Stimulated activated CD4-positive, alpha-beta T cell treated with anti-CD3 and anti-CD28 coated beads, Interleukin-15, amount 100 ng/mL, for 48 hours (primary cell): ENCODE measurements around the gene CATSPERD.

ENCODE experiments used
- DNase-seq, 2 donors: peaks; one replicate each; pipeline ENCODE4 v3.0.0-alpha.2; 2020; ENCODE audit warnings: low read depth in 2 of 2

Gene CATSPERD

DNA sequence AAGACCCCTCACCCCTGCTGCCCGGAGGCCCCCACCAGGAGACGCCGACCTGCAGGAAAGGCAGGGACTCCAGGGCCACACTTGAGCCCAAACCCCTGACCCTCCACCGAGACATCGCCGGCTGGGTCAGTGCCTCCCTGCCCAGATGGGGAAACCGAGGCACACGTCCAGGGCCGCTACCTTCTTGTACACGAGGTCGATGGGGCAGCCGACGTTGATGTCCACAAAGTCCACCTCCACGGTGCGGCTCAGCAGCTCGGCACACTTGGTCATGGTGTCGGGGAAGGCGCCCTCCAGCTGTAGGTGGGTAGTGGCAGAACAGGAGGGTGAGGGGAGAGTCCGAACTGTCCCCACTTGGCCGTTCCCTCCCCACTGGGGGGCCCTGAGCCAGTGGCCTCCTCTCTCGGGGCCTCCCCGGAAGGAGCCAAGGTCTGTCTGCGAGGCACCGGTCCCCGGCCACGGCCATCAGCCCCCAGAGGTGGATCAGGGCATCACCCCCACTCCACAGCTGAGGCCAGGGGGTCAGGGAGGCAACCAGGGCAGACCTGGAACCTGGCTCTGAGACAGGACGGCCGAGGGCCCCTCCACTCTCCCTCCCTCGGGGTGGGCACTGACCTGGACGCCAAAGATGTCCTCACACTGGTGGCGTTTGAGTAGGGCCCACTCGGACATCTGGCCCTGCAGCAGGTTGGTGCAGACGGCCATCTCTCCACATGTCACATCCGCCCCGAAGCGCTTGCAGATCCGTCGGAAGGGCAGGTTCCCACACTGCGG lies 67.2 kb downstream of the CATSPERD start:
- no peak for DNase-seq

DNA sequence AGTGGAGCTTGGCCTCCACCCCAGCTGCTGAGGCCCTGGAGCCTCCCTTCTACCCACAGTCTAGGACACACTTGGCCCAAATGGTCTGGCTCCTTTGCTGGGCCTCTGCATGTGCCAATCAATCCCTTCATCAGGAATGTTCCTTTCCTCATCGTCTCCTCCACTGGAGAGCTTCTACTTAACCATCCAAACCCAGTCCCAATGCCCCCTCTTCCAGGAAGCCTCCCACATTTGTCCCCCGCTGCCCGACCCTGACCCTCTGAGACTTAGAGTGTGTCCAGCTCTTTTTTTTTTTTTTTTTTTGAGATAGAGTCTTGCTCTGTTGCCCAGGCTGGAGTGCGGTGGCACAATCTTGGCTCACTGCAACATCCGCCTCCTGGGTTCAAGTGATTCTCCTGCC lies 68.0 kb downstream of the CATSPERD start:
- no peak for DNase-seq

DNA sequence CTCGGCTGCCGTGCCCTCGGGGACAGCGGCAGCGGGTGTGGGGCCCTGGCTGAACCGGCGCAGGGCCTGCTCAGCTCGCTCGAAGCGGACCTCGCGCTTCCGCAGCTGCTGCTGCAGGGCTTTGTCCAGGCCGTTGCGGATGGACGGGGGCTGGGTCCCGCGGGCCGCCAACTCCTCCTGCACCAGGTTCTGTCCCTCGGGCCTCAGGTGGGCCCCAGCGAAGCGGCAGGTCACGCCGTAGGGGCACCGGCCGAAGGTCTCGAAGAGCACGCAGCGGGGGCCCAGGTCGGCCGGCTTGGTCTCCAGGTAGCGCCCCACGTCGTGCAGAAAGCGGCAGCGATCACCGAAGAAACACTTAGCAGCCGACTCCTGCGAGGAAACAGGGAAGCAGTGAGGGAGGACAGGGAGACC lies 68.9 kb downstream of the CATSPERD start:
- DNase-seq: no peak

DNA sequence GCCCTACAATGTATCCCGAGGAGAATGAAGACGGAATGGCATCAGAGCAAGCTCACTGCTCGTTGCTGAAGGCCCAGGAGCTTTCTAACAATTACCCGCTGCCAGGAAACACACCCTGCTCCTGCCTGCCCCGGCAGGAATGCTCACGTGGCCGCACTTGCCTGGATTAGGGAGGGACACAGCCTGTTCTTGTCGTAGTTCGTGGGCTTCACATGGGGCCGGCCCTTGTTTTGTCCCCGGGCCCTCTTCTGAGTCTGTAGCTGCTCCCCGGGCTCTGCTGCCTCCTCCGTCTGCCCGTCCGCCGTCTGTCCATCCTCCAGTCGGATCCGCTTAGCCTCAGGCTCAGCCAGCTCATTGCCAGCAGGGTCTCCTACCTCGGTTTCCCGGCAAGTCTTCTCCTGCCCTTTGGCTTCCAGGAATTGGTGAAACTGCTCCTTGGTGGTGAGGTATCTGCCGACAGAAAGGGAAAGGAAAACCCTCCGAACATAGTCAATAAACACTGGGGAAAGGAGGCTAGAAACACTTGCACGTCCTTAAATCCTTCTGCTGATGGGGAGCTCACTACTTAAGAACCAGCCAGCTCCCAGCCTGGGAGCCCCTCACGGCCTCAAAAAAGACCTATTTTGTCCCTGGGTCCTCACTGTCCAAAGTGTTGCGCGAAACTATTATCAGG lies 69.6 kb downstream of the CATSPERD start:
- no peak for DNase-seq

DNA sequence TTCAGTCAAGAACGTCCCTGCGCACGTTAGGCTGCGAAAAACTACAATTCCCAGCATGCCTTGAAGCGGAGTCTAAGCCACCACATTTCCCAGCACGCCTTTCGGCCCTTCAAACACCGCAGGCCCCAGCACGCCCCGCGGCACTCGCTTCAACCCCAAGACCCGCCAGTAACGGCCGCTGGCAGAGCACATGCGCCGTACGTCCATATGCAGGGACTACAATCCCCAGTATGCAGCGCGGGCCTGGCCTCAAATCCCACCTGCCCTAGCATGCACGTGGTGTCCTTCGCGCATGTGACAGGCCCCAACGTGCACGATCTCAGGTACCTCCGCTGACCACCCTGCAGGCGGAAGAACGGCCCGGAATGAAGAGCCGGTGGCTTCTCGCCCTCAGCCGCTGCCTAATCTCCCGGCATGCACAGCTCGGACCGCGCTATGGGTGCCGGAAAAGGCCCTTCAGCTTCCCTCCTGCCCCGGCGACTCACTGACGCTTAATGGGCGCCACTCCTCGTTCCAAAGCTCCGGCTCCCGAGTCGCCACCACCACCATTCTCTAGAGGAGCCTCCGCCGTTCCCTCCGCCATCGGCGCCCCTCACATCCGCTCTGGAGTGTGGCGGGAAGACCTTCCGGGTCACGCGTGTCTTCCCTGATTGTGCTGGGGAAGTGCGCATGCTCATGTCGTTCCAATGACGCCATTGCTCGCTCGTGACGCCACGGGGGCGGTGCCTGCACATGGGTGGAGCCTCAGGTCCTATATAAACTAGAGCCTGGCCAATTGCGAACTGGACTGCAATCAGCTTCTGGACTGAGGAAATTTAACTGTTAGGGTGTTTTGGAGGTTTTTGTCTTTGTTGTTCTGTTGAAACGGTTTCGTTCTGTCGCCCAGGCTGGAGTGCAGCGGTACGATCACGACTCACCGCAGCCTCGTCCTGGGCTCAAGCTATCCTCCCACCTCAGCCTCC lies 70.4 kb downstream of the CATSPERD start, which contains the start of gene DUS3L:
Gene DUS3L (minus strand): TSS at position 605 of the 962 bp plus-strand sequence. CDS start 22 bp downstream, at position 583.
- DNase-seq: peak; percentile 93 to 97

DNA sequence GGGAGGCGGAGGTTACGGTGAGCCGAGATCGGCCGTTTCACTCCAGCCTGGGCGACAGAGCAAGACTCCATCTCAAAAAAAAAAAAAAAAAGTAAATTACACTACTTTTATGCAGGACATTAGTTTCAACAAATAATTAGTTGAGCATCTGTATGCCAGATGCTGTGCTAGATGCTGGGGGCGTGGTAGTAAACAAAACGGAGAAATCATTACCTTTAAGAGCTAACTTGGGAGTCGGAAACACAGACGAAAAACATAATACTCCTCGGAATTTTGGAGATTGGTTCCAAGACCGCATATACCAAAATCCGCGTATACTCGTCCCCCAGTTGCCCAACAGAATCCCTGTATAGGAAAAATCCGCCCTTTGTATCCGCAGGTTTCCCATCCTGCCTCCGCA lies 71.8 kb downstream of the CATSPERD start:
- DNase-seq: no peak

DNA sequence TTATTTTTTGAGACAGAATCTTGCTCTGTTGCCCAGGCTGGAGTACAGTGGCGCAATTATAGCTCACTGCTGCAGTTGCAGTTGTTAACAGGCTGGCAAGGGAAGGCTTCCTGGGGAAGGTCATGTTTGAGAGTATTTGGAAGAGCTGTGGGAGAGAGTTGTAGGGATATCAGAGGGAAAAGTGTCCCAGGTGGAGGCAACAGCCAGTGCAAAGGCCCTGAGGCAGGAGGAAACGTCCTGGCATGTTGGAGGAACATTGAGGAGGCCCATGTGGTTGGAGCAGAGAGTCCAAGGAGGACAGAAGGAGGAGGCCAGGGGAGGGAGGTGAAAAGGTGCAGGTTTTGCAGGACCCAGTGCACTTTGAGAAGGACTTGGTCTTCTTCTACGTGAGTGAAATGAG lies 72.8 kb downstream of the CATSPERD start:
- no peak for DNase-seq

DNA sequence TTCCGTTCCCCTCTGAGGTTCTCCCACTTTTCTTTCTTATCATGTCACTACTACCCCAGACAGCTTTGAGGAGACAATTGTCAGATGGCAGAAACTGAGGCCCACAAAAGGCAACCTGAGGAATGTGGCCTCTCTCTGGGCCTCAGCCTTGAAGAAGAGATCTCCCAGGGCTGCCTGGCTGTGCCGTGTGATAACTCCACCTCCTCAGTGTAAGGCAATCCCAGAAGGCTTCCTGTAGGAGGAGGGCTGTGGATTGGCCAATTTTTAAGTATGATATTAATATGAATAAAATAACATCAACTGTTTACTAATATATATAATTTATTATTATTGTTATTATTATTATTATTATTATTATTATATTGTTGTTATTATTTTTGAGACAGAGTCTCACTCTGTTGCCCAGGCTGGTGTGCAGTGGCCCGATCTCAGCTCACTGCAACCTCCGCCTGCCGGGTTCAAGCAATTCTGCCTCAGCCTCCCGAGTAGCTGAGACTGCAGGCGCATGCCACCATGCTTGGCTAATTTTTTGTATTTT lies 75.0 kb downstream of the CATSPERD start:
- DNase-seq: no peak

DNA sequence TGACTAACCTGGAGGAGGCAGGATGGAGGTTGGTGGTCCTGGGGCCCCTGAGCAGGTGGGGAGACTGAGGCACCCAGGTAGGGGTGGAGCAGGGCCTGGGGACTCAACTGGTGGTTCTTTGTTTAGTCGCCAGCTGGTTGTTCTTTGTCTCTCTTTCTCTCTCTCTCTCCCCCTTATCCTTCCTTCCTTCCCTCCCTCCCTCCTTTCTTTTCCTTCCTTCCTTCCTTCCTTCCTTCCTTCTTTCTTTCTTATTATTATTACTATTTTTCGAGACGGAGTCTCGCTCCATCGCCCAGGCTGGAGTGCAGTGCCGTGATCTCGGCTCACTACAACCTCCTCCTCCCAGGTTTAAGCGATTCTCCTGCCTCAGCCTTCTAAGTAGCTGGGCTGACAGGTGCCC lies 77.8 kb downstream of the CATSPERD start:
- DNase-seq: no peak

DNA sequence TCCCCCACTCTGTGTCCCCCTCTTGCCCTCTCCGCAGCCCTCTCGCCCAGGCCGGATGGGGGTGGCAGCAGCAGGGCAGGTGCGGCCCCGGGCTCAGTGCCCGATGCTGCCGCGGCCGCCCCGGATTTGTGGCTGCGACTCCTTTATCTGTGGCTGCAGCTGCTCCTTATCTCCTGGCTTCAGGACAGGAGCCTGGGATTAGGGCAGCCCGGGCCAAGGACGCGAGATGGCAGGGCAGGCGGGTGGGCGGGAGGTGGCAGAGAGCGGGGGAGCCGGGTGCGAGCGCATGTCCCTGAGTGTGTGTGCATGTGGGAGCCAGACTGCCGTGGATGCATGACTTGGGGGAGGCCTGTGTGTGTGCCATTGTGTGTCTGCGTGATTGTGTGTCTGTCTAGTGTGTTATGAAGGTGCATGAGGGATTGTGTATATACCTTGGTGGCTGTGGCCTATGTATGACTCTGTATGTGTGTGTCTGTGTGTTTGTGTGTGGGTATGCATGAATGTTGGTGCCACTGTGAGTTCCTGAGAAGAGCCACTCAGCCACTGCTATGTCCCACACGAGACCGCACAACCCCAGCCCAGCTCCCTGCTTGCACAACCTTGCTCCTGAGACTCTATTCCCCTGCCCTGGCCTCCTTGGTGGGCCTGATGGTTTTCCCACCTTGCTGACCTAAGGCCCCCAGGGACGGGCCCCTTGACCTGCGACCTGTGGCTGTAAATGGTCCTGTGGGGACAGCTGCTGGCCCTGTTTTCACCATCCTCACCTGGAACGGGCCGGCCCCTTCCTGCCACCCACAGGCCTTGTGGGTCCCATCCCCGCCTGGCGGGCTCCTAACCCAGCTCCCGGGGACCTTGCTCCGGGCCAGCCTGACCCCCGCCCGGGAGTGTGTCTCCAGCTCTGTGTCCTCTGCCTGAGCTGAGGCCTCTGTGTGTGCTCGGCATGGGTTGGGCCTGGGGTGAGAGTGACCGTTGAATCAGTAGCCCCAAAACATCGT lies 79.1 kb downstream of the CATSPERD start:
- no peak for DNase-seq

DNA sequence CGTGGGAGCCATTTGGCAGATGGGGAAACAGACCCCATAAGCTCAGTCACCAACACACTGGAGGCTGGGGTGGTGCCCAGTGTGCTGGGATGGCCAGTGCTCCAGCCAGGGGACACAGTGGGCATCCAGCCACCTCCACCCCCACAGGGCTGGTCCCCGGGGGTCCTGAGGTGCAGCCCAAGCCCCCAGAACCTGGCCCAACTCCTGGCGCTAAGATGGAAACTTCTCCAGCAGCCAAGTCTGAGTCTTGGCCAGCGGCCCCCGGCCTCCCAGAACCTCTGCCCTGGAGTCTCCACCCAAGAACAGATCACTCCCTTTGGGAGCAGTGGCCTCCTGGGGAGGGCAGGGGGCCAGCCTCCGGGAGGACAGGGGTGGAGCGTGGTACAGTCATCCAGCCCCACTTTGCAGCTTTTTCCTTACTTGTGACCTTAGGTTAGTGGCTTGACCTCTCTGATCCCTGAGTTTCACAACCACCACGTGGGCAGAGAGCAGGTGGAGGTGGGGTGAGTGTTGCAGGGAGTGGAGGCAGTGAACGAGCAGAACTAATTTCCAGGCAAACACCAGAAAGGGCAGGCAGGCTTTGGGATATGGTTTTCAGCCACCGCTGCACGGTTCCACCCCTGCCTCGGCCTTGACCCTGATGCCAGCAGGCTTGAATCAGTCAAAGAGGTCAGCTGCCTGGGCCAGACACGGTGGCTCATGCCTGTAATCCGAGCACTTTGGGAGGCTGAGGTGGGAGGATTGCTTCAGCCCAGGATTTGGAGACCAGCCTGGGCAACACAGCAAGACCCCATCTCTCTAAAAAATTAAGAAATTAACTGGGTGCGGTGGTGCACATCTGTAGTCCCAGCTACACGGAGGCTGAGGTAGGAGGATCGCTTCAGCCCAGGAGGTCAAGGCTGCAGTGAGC lies 80.2 kb downstream of the CATSPERD start:
- DNase-seq: no peak

DNA sequence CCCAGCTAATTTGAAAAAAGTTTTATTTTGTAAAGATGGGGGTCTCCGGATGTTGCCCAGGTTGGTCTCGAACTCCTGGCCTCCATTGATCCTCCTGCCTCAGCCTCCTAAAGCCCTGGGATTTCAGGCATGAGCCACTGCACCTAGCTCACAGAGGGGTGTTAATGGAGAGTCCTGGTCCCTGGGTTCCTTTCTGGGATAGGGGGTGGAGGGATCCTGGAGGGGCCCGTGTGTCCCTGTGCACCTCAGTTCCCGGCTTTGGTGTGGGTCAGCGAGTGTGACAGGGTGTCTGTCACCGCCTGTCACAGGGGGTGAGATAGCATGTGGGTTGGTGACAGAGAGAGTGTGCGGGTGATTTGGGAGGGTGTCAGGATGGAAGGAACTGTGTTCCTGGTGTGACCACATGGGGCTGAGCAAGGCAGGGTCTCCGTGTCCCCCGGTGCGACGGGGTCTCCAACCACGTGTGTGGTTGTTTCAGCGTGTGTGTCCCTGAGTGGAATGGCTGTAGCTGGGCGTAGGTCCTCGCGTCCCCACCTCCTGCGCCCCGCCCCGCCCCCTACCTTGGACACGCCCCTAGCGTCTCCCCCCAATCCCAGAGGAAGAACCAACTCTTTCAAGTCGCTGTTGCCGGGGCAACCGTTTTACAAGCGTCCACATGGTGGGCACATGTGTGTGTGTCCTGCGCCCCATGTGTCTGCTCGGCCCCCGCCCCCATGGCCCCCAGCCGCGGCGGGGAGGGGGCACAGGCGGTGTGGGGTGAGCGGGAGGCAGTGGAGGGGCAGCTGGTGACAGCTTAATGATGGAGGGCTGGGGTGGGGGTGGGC lies 81.6 kb downstream of the CATSPERD start:
- no peak for DNase-seq

DNA sequence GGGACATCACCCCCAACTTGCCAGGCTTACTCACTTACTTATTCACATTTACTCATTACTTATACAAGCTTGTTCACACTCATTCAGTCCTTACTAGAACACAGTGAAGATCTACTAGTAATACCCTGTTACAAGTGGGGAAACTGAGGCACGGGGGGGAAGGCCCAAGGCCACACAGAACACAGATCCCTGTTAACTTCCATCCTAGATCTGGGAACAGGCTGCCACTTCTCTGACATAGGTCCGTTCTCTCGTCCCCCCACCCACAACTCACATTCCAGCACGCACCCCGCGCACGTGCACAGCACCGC lies 83.0 kb downstream of the CATSPERD start:
- DNase-seq: no peak

DNA sequence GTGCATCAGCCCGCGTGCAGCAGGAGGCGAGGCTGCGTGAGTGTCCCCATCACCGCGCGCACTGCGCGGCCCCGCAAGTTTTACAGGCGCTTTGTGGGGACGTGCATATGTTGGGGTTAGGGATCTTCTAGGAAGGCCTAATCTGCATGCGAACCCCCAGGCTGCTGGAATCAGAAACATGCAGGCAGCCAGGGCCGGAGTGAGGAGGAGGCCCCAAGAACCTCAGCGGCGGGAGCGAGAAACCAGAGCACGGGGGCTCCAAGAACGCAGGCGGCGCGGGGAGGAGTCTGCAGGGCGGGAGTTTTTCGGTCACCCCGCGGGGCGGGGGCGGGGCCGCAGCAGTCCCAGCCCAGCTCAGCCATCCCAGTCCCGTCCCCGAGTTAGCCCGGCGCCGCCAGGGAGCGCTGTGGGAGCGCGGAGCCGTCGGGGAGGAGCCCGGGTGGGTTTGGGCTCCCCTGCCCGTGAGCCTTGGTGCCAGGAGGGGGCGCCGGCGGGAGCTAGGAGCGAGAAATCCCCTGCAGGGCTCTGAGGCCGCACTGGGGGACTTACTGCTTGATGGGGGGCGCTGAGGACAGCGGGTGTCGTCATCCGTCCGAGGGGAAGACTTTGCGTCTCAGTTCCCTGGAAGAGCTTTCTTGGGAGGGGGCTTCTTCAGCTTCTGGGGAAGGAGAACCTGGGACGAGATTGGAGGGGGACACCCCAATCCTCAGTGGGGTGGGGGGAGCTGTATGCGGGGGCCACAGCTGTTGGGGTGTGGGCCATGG lies 83.5 kb downstream of the CATSPERD start:
- peak; percentile 90 to 94 for DNase-seq

DNA sequence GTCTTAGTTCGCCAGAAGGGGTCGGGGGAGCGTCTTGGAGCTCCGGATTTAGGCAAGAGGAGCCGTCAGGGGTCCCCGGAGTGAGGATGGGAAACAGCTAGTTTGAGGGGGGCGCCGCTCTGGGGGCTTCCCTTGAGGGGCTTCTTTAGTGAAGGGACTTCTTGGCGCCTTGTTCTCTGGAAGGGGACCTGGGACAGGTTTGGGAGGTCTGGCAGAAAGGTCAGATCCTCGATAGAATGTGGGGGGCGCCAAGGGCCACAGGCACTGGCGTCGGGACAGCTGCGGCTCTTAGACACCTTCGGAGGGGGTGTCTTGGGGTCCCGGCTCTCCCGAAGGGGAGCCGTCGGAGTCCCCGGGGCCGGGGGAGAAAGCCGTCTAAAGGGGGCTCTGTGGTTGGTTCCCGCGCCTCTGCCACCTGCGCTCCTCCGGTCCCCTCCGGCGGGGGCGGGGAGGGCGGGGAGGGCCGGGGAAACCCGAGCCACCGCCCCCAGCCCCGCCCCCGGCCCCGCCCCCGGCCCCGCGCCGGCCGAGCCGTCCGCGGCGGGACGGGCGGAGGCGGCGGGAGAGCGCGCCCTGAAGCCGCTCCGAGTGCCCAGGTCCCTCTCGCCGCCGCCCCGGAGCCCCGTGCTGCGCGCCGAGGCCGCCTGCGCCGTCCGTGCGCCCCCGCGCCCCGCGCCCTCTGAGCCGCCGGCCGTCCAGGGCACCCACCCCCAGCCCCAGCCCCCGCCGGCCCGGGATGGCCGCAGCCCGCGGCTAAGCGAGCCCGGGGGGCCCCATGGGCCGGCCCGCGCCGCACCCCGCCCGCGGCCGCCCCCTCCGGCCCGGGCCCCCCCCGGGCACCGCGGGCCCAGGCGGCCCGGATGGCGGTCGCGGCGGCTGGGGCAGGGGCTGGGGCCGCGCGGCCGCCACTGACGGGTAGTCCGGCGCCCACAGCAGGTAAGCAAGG lies 84.4 kb downstream of the CATSPERD start, which contains the start of gene NRTN:
Gene NRTN (plus strand): TSS at position 552 of the 946 bp plus-strand sequence. CDS start 19,099 bp downstream, outside the sequence.
- DNase-seq: no peak

DNA sequence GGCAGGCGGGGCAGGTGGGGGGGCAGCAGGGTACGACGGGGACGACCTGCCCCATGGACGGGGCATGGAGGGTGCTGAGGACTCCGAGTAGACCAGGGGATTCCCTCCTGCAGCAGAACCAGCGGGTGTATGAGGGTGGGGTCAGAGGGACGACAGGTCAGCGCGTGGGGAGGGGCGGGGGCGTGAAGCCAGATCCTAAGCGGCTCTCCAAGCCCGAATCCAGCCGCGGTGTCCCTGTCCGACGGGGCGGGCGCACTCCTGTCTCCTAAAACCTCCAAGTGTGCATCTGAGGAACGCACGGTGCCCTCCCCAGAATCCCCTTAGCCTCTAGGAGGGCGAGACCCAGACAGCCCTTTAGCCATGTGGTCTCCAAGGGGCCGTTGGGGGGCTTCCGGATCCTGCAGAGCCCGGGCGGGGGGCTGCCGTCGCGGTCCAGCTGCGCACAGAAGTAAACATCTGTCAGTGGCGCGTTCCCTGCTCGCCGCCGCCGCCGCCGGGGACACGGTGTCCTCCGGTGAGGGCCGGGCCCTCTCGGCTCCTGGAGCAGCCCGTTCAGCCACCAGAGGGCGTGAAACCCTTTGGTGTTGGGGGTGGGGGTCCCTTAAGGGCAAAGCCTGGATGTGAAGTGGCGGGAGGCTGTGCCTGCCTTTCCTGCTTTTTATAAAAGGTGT lies 85.2 kb downstream of the CATSPERD start:
- DNase-seq: peak in 1 of 2 donors; percentile 58
